Stimulated activated naive B cell treated with anti-CD40 and anti-IgM and Interleukin-4, amounts not matched to agents 10 μg/mL and 1 μg/mL and 100 μg/mL, for 72 hours (primary cell): ENCODE results near the gene ELFN2.
"Not testable (repeated sequence)": the region's sequence is repeated elsewhere in the genome, so short reads cannot be mapped to it uniquely, and the experiment has no call there.

ENCODE experiments used
- ATAC-seq, 2 donors: fragments of 150-1000 bp; cut with Tn5 transposase; replicated peaks; 2 replicates each; pipeline ENCODE4 v1.10.0; 2021; ENCODE audit warnings: moderate library complexity in 1 of 2
- DNase-seq: peaks from one replicate; pipeline ENCODE4 v3.0.0; 2021
- H3K27ac Mint-ChIP-seq: one replicate; pipeline ENCODE4 v1.8.0; 2022; ENCODE audit warnings: mild to moderate bottlenecking, mixed read lengths
- H3K27me3 Mint-ChIP-seq, 2 donors: one replicate each; pipeline ENCODE4 v1.8.0; 2022; ENCODE audit warnings: mixed read lengths in 2 of 2
- H3K36me3 Mint-ChIP-seq, 2 donors: one replicate each; pipeline ENCODE4 v1.8.0; 2022; ENCODE audit warnings: mixed read lengths in 2 of 2, mild to moderate bottlenecking in 1 of 2
- H3K4me1 Mint-ChIP-seq, 2 donors: one replicate each; pipeline ENCODE4 v1.8.0; 2022; ENCODE audit warnings: mixed read lengths in 2 of 2, mild to moderate bottlenecking in 1 of 2
- H3K4me3 Mint-ChIP-seq, 2 donors: one replicate each; pipeline ENCODE4 v1.8.0; 2022; ENCODE audit warnings: mild to moderate bottlenecking in 2 of 2, mixed read lengths in 2 of 2, moderate library complexity in 1 of 2
- H3K9me3 Mint-ChIP-seq, 2 donors: one replicate each; pipeline ENCODE4 v1.8.0; 2022; ENCODE audit warnings: mixed read lengths in 2 of 2, mild to moderate bottlenecking in 1 of 2

Gene ELFN2

GRCh38 chr22:37427135-37427710 is at the start of gene ELFN2:
Gene ELFN2, minus strand, starts transcription at chr22:37427479. Its CDS starts 51,945 bp downstream, at chr22:37375534.
- peaks cover 21 to 27% of the 10 kb centered on the region in 2 donors for H3K4me1 Mint-ChIP-seq
- H3K27ac Mint-ChIP-seq = peak within 1 kb of the TSS; percentile 37
- DNase-seq (no peak), ATAC-seq (no peak)
- peaks cover 2 to 4% of the 10 kb centered on the region in 2 donors for H3K9me3 Mint-ChIP-seq
- peaks cover 71 to 77% of the 10 kb centered on the region in 2 donors for H3K27me3 Mint-ChIP-seq
- H3K36me3 Mint-ChIP-seq = peaks cover 0 to 4% of the 10 kb centered on the region in 2 donors
- H3K4me3 Mint-ChIP-seq = peak within 1 kb of the TSS; percentile 68 to 71

GRCh38 chr22:37476389-37477329 is 49.4 kb upstream of the ELFN2 start:
- H3K27me3 Mint-ChIP-seq = no peaks in the 10 kb centered on the region
- H3K9me3 Mint-ChIP-seq = no peaks in the 10 kb centered on the region
- ATAC-seq (no peak), DNase-seq (no peak)
- H3K36me3 Mint-ChIP-seq = peaks cover 42 to 60% of the 10 kb centered on the region in 2 donors
- H3K27ac Mint-ChIP-seq = no peak overlapping the region
- H3K4me1 Mint-ChIP-seq = peaks cover 8 to 15% of the 10 kb centered on the region in 2 donors
- no peak overlapping the region for H3K4me3 Mint-ChIP-seq

- no peak overlapping the region for H3K4me3 Mint-ChIP-seq
- ATAC-seq (no peak), DNase-seq (no peak)
- no peaks in the 10 kb centered on the region for H3K27me3 Mint-ChIP-seq
- H3K27ac Mint-ChIP-seq = no peak overlapping the region
- H3K36me3 Mint-ChIP-seq = peaks cover 57 to 69% of the 10 kb centered on the region in 2 donors
- no peaks in the 10 kb centered on the region for H3K9me3 Mint-ChIP-seq
- peaks cover 7 to 15% of the 10 kb centered on the region in 2 donors for H3K4me1 Mint-ChIP-seq
These were observed 47.3 kb upstream of the ELFN2 start for GRCh38 chr22:37474447-37475090.

GRCh38 chr22:37473437-37473946 is 46.2 kb upstream of the ELFN2 start:
- peaks cover 52 to 72% of the 10 kb centered on the region in 2 donors for H3K36me3 Mint-ChIP-seq

GRCh38 chr22:37472418-37473006 is 45.2 kb upstream of the ELFN2 start:
- Mint-ChIP-seq H3K27ac (no peak overlapping the region), H3K4me3 (no peak overlapping the region), H3K9me3 (no peaks in the 10 kb centered on the region), H3K36me3 (peaks cover 59 to 75% of the 10 kb centered on the region in 2 donors), H3K27me3 (no peaks in the 10 kb centered on the region), H3K4me1 (peaks cover 12 to 19% of the 10 kb centered on the region in 2 donors)
- peak; percentile 36 to 45 for ATAC-seq
- DNase-seq = no peak

More at GRCh38 chr22:37473437-37473946, 46.2 kb upstream of the ELFN2 start:
- Mint-ChIP-seq H3K27me3 (no peaks in the 10 kb centered on the region), H3K27ac (no peak overlapping the region), H3K9me3 (no peaks in the 10 kb centered on the region), H3K4me1 (peaks cover 7 to 15% of the 10 kb centered on the region in 2 donors), H3K4me3 (no peak overlapping the region)
- no peak for DNase-seq
- ATAC-seq = no peak

GRCh38 chr22:37471727-37472417 is 44.6 kb upstream of the ELFN2 start:
- H3K9me3 Mint-ChIP-seq = no peaks in the 10 kb centered on the region
- no peak for DNase-seq
- no peak overlapping the region for H3K4me3 Mint-ChIP-seq
- peaks cover 59 to 76% of the 10 kb centered on the region in 2 donors for H3K36me3 Mint-ChIP-seq
- H3K4me1 Mint-ChIP-seq = peaks cover 12 to 19% of the 10 kb centered on the region in 2 donors
- no peak for ATAC-seq
- no peaks in the 10 kb centered on the region for H3K27me3 Mint-ChIP-seq
- H3K27ac Mint-ChIP-seq = no peak overlapping the region

- H3K4me1 Mint-ChIP-seq = peaks cover 12 to 22% of the 10 kb centered on the region in 2 donors
- ATAC-seq (no peak), DNase-seq (no peak)
- H3K9me3 Mint-ChIP-seq = no peaks in the 10 kb centered on the region
- H3K27ac Mint-ChIP-seq = no peak overlapping the region
- H3K4me3 Mint-ChIP-seq = no peak overlapping the region
- peaks cover 65 to 76% of the 10 kb centered on the region in 2 donors for H3K36me3 Mint-ChIP-seq
- H3K27me3 Mint-ChIP-seq = no peaks in the 10 kb centered on the region
These were observed 42.8 kb upstream of the ELFN2 start for GRCh38 chr22:37470087-37470445.

GRCh38 chr22:37469416-37470086 is 42.3 kb upstream of the ELFN2 start:
- ATAC-seq (no peak), DNase-seq (no peak)
- Mint-ChIP-seq H3K27ac (no peak overlapping the region), H3K27me3 (no peaks in the 10 kb centered on the region), H3K9me3 (no peaks in the 10 kb centered on the region), H3K4me1 (peaks cover 13 to 22% of the 10 kb centered on the region in 2 donors), H3K4me3 (no peak overlapping the region), H3K36me3 (peaks cover 61 to 72% of the 10 kb centered on the region in 2 donors)

- H3K4me1 Mint-ChIP-seq = peaks cover 20 to 21% of the 10 kb centered on the region in 2 donors
- not testable (repeated sequence) for H3K27me3 Mint-ChIP-seq, H3K4me3 Mint-ChIP-seq, H3K9me3 Mint-ChIP-seq, DNase-seq
- peak overlapping the region; percentile 22 for H3K27ac Mint-ChIP-seq
- H3K36me3 Mint-ChIP-seq = peaks cover 56 to 65% of the 10 kb centered on the region in 2 donors
- peak in 1 of 2 donors; percentile 40 for ATAC-seq
These were observed 41.0 kb upstream of the ELFN2 start for GRCh38 chr22:37468201-37468695.

- H3K4me1 Mint-ChIP-seq = peaks cover 17 to 20% of the 10 kb centered on the region in 2 donors
- no peak for ATAC-seq
- no peak for DNase-seq
- peaks cover 50 to 58% of the 10 kb centered on the region in 2 donors for H3K36me3 Mint-ChIP-seq
- H3K27me3 Mint-ChIP-seq = no peaks in the 10 kb centered on the region
- H3K27ac Mint-ChIP-seq = peak overlapping the region; percentile 47
- H3K9me3 Mint-ChIP-seq = no peaks in the 10 kb centered on the region
- no peak overlapping the region for H3K4me3 Mint-ChIP-seq
These were observed 40.2 kb upstream of the ELFN2 start for GRCh38 chr22:37467391-37467955.

GRCh38 chr22:37464181-37464580 is 36.9 kb upstream of the ELFN2 start:
- H3K36me3 Mint-ChIP-seq = peaks cover 28 to 45% of the 10 kb centered on the region in 2 donors
- peaks cover 10 to 18% of the 10 kb centered on the region in 2 donors for H3K4me1 Mint-ChIP-seq
- H3K27ac Mint-ChIP-seq = no peak overlapping the region
- no peak overlapping the region for H3K4me3 Mint-ChIP-seq
- ATAC-seq (no peak), DNase-seq (no peak)
- H3K27me3 Mint-ChIP-seq = no peaks in the 10 kb centered on the region
- H3K9me3 Mint-ChIP-seq = no peaks in the 10 kb centered on the region

GRCh38 chr22:37462983-37463382 is 35.7 kb upstream of the ELFN2 start:
- peaks cover 7 to 15% of the 10 kb centered on the region in 2 donors for H3K4me1 Mint-ChIP-seq
- ATAC-seq (no peak), DNase-seq (no peak)
- no peak overlapping the region for H3K27ac Mint-ChIP-seq
- H3K36me3 Mint-ChIP-seq = peaks cover 26 to 38% of the 10 kb centered on the region in 2 donors
- no peak overlapping the region for H3K4me3 Mint-ChIP-seq
- no peaks in the 10 kb centered on the region for H3K27me3 Mint-ChIP-seq
- no peaks in the 10 kb centered on the region for H3K9me3 Mint-ChIP-seq
